GM19025 (cell line): Measurements from ENCODE around the gene AARS2.

Experiments used
- ATAC-seq: cut with Tn5 transposase; IDR thresholded peaks from one replicate; pipeline ENCODE4 v1.9.1; 2021; ENCODE audit warnings: mild to moderate bottlenecking, low read depth, moderate library complexity; ENCODE audit not compliant: unreplicated experiment

AARS2 gene

GRCh38 chr6:44301782-44302564, 11.2 kb downstream of the AARS2 start:
- ATAC-seq = no peak

- ATAC-seq = no peak
Observed at GRCh38 chr6:44301106-44301505, 12.0 kb downstream of the AARS2 start.

GRCh38 chr6:44300292-44300823, 12.8 kb downstream of the AARS2 start:
- no peak for ATAC-seq

GRCh38 chr6:44298864-44299263, 14.3 kb downstream of the AARS2 start:
- ATAC-seq = no peak

GRCh38 chr6:44298055-44298803, 14.9 kb downstream of the AARS2 start:
- ATAC-seq = no peak

GRCh38 chr6:44297063-44298038, 15.8 kb downstream of the AARS2 start:
- no peak for ATAC-seq

GRCh38 chr6:44294832-44295791, 18.0 kb downstream of the AARS2 start:
- no peak for ATAC-seq

- no peak for ATAC-seq
Observed at GRCh38 chr6:44292661-44293365, 20.3 kb downstream of the AARS2 start.

GRCh38 chr6:44291841-44292240, 21.3 kb downstream of the AARS2 start:
- ATAC-seq = no peak

- no peak for ATAC-seq
Observed at GRCh38 chr6:44289726-44290260, 23.4 kb downstream of the AARS2 start.

- ATAC-seq = no peak
Observed at GRCh38 chr6:44286747-44287146, 26.4 kb downstream of the AARS2 start.

- ATAC-seq = no peak
Observed at GRCh38 chr6:44286285-44286565, 26.9 kb downstream of the AARS2 start.

GRCh38 chr6:44285552-44286284, 27.4 kb downstream of the AARS2 start:
- no peak for ATAC-seq

GRCh38 chr6:44284867-44285266, 28.3 kb downstream of the AARS2 start:
- no peak for ATAC-seq

GRCh38 chr6:44284121-44284520, 29.0 kb downstream of the AARS2 start:
- ATAC-seq = no peak

- ATAC-seq = no peak
Observed at GRCh38 chr6:44278774-44279697, 34.1 kb downstream of the AARS2 start.

- no peak for ATAC-seq
Observed at GRCh38 chr6:44278315-44278714, 34.8 kb downstream of the AARS2 start.
